ENCODE measurements around the gene MAN2B2. TPM values are rescaled to one million over a fixed set of nuclear protein-coding genes. Genes with fewer than 3 reads are reported as not detected.
"Not testable (repeated sequence)": the region's sequence is repeated elsewhere in the genome, so short reads cannot be mapped to it uniquely, and the experiment has no call there.

MAN2B2 gene
- total RNA-seq, 1 experiment from 2014 or later: 34.4 TPM

GRCh38 chr4:6671648-6672047 is 96.7 kb downstream of the MAN2B2 start:
- no peak for DNase-seq (ENCODE audit: low read depth, low spot score)
- Histone ChIP-seq H3K9me3 (ENCODE audit: control insufficient read depth, insufficient read depth, low read depth, low read length) (no peaks in the 10 kb centered on the region), H3K4me3 (ENCODE audit: low read depth in 2 of 2, low read length in 2 of 2) (no peak overlapping the region), H3K36me3 (ENCODE audit: control insufficient read depth, insufficient read depth, low read length) (peaks cover 2% of the 10 kb centered on the region), H3K27ac (ENCODE audit: low read length) (no peak overlapping the region), H3K4me1 (ENCODE audit: control insufficient read depth, insufficient read depth, low read length) (peaks cover 12% of the 10 kb centered on the region), H3K27me3 (ENCODE audit: control insufficient read depth, insufficient read depth, low read length) (no peaks in the 10 kb centered on the region)
- BruUV-seq (replicated peaks): no TSS peak
- in situ Hi-C loops (cut with HindIII; ENCODE audit: low pct_unique_long_range_greater_than_20kb, low sequenced_read_pairs): no loop called here
- no peak for ATAC-seq
- ChIA-PET CTCF (no interaction called here), POLR2A (no interaction called here)
- TF ChIP-seq, protein P1, sequence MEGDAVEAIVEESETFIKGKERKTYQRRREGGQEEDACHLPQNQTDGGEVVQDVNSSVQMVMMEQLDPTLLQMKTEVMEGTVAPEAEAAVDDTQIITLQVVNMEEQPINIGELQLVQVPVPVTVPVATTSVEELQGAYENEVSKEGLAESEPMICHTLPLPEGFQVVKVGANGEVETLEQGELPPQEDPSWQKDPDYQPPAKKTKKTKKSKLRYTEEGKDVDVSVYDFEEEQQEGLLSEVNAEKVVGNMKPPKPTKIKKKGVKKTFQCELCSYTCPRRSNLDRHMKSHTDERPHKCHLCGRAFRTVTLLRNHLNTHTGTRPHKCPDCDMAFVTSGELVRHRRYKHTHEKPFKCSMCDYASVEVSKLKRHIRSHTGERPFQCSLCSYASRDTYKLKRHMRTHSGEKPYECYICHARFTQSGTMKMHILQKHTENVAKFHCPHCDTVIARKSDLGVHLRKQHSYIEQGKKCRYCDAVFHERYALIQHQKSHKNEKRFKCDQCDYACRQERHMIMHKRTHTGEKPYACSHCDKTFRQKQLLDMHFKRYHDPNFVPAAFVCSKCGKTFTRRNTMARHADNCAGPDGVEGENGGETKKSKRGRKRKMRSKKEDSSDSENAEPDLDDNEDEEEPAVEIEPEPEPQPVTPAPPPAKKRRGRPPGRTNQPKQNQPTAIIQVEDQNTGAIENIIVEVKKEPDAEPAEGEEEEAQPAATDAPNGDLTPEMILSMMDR (IDR thresholded peaks at IDR 0.05): no peak
- no peak for TF ChIP-seq SIN3A (IDR thresholded peaks at IDR 0.05; ENCODE audit: borderline replicate concordance, insufficient read depth, low read depth, low read length)
- no peak for TF ChIP-seq REST (IDR thresholded peaks at IDR 0.05; ENCODE audit: insufficient read depth in 1 of 2, low read depth in 2 of 2, low read length in 1 of 2)
- TF ChIP-seq TCF7L2 (IDR thresholded peaks at IDR 0.05; ENCODE audit: low read depth, low read length): no peak
- no peak for TF ChIP-seq POLR2AphosphoS5 (IDR thresholded peaks at IDR 0.05; ENCODE audit: low read depth, low read length)
- intact Hi-C loops (cut with micrococcal nuclease; ENCODE audit: unreplicated experiment): no loop called here

DNA sequence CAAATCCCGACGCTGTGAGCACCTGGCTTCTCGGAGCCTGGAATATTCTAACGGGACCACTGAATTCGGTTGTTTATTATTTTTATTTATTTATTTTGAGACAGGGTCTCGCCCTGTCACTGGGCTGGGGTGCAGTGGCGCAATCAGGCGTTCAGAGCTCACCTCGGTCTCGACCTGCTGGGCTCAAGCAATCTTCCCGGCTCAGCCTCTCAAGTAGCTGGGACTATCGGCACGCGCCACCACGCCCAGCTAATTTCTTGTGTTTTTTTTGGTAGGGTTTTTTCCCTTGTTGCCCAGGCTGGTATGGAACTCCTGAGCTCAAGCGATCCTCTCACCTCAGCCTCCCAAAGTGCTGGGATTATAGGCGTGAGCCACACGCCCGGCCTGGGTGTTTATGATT is 97.1 kb downstream of the MAN2B2 start:
- ChIA-PET POLR2A (no interaction called here), CTCF (no interaction called here)
- DNase-seq (ENCODE audit: low read depth, low spot score) (no peak), ATAC-seq (no peak)
- no peak for TF ChIP-seq REST (IDR thresholded peaks at IDR 0.05; ENCODE audit: insufficient read depth in 1 of 2, low read depth in 2 of 2, low read length in 1 of 2)
- no peak for TF ChIP-seq POLR2AphosphoS5 (IDR thresholded peaks at IDR 0.05; ENCODE audit: low read depth, low read length)
- no peak for TF ChIP-seq TCF7L2 (IDR thresholded peaks at IDR 0.05; ENCODE audit: low read depth, low read length)
- no peak for TF ChIP-seq SIN3A (IDR thresholded peaks at IDR 0.05; ENCODE audit: borderline replicate concordance, insufficient read depth, low read depth, low read length)
- TF ChIP-seq, protein P1 (IDR thresholded peaks at IDR 0.05): no peak
- peaks cover 12% of the 10 kb centered on the region for H3K4me1 ChIP-seq (ENCODE audit: control insufficient read depth, insufficient read depth, low read length)
- H3K9me3 ChIP-seq (ENCODE audit: control insufficient read depth, insufficient read depth, low read depth, low read length): no peaks in the 10 kb centered on the region
- intact Hi-C loops (cut with micrococcal nuclease; ENCODE audit: unreplicated experiment): no loop called here
- BruUV-seq (replicated peaks): no TSS peak
- H3K4me3 ChIP-seq (ENCODE audit: low read depth in 2 of 2, low read length in 2 of 2): no peak overlapping the region
- H3K27me3 ChIP-seq (ENCODE audit: control insufficient read depth, insufficient read depth, low read length): no peaks in the 10 kb centered on the region
- no peak overlapping the region for H3K27ac ChIP-seq (ENCODE audit: low read length)
- in situ Hi-C loops (cut with HindIII; ENCODE audit: low pct_unique_long_range_greater_than_20kb, low sequenced_read_pairs): no loop called here
- H3K36me3 ChIP-seq (ENCODE audit: control insufficient read depth, insufficient read depth, low read length): peaks cover 2% of the 10 kb centered on the region

GRCh38 chr4:6672541-6673190 is 97.7 kb downstream of the MAN2B2 start:
- CTCF ChIA-PET: interaction anchor here (0.6 kb wide), 2 partner anchors 10 to 199 kb away, joined by 3 read pairs; no protein-coding TSS in a partner anchor
- H3K27me3 ChIP-seq (ENCODE audit: control insufficient read depth, insufficient read depth, low read length); H3K4me3 ChIP-seq (ENCODE audit: low read depth in 2 of 2, low read length in 2 of 2); POLR2A ChIA-PET; H3K36me3 ChIP-seq (ENCODE audit: control insufficient read depth, insufficient read depth, low read length); DNase-seq (ENCODE audit: low read depth, low spot score); H3K9me3 ChIP-seq (ENCODE audit: control insufficient read depth, insufficient read depth, low read depth, low read length); in situ Hi-C loops (cut with HindIII; ENCODE audit: low pct_unique_long_range_greater_than_20kb, low sequenced_read_pairs); intact Hi-C loops (cut with micrococcal nuclease; ENCODE audit: unreplicated experiment); H3K27ac ChIP-seq (ENCODE audit: low read length); BruUV-seq (replicated peaks); ATAC-seq: not testable (repeated sequence)
- peaks cover 12% of the 10 kb centered on the region for H3K4me1 ChIP-seq (ENCODE audit: control insufficient read depth, insufficient read depth, low read length)

All from Panc1 (cell line).